MV-4-11 (cell line): ENCODE results near the gene NUDT14.
A peak's percentile ranks its signal among the peaks of the same experiment; 100 is the strongest.

Experiments
- DNase-seq: peaks from one replicate; lab custom pipeline; 2025; lab: John Stamatoyannopoulos, UW

The NUDT14 gene

GRCh38 chr14:105199093-105199492, 18.0 kb upstream of the NUDT14 start:
- DNase-seq: peak; percentile 24

GRCh38 chr14:105198588-105198987, 17.5 kb upstream of the NUDT14 start:
- no peak for DNase-seq

- DNase-seq: peak; percentile 22
Measured at GRCh38 chr14:105197211-105197641, 16.1 kb upstream of the NUDT14 start.

DNA sequence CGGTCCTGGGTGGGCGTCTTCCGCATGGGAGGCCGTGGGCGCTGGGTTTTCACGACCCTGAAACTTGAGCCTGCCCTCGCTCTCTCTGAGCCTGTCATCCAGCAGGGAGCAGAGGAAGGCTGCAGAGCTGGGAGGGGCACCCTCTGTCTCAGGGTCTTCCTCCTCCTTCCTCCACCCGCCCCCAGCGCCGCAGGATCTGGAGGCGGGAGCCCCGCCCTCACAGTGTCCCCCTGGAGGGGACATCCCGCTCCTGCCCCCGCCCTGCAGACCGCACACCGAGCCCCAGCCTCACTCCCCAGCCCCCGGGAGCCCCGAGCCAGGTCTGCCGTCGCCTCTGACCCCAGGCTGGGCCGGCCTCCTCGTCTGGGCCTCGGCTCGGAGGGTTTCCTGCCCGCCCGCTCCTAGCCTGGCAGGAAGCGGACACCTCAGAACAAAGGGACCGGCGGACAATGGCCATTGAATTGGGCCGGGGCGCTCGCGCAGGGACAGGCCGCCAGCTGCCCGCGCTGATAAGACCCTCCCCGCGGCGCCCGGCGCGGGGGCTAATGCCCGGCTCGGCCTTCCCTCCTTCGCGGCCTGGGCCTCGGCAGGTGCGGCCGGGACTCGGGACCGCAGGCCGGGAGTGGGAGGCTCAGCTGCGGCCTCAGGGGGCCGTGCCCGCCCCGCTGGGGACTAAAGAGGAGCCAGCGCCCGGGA, 15.3 kb upstream of the NUDT14 start:
- no peak for DNase-seq

- DNase-seq: no peak
Measured at GRCh38 chr14:105195522-105196264, 14.6 kb upstream of the NUDT14 start.

- DNase-seq: no peak
Measured at GRCh38 chr14:105195051-105195450, 13.9 kb upstream of the NUDT14 start.

DNA sequence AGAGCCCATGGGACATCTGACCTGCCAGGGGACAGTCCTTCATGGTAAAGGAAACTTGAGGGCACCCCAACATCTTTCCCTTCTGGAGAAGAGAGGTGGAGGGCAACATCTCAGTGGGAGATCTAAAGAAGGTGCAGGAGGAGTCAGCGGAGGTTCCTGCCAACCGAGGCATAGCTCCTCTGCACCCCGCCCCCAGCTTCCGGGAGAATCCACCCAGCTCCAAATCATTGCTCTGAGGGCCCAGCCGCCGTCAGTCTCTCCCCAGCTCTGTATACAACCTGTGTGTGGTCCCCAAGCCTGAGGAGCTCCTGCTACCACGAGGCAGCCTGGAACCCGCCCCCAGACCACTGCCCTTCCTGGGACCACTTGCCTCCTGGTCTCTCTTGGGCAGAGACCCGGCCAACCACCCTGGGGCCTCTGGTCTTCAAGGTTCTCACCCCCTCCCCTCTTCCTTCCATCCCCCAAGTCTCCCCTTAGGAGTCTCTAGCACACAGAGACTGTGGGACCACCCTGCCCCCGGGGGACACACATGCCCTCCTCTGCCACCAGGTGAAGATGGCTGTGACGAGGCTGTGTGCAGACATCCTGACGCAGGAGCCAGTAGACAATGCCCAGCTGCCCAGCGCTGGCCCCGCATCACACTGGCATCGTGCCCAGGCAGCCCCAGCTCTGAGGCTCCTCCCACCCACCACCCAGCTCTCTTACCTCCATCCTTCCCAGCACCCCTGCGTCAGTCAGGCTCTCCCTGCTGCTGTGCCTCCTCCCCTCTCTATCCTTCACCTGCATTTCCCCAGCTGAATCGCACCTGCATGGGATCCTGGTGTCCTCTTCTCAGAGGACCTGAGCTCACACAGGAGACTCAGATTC, 13.0 kb upstream of the NUDT14 start:
- DNase-seq: no peak

- peak; percentile 35 for DNase-seq
Measured at GRCh38 chr14:105192866-105193731, 12.0 kb upstream of the NUDT14 start.

GRCh38 chr14:105187935-105188524, 6.9 kb upstream of the NUDT14 start:
- no peak for DNase-seq

DNA sequence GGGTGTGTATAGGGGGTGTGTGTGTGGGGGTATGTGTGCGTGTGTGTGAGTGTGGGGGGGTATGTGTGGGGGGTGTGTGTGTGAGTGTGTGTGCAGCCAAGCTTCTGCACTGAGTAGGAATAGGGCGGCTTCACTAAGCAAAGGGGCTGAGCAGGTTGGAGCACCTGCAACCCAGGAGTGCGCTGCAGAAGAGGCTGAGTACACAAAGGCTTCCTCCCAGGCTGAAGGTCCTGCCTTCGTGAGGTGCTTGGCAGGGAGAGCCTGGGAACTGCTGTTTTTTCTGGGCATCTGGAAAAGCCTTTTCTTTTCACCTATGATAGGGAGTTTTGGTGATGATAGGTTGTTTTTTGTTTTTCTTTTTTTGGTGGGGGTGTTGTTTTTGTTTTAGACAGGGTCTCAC, 6.0 kb upstream of the NUDT14 start:
- no peak for DNase-seq

DNA sequence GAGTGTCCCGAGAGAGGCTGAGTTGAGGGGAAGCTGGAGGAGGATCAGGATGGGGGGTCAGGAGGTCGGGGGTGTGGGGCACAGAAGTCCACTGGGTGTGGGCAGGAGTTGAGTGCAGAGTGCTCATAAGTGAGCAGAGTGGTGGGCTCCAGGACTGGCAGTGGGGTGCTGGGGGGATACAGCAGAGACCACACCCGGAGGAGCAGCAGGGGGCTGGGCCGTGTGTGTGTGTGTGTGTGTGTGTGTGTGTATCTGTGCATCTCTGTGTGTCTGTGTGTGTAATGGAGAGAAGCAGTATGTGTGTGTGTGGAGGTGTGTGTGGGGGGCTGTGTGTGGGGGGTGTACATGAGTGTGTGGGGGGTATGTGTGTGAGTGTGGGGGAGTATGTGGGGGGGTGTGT, 4.9 kb upstream of the NUDT14 start:
- no peak for DNase-seq

DNA sequence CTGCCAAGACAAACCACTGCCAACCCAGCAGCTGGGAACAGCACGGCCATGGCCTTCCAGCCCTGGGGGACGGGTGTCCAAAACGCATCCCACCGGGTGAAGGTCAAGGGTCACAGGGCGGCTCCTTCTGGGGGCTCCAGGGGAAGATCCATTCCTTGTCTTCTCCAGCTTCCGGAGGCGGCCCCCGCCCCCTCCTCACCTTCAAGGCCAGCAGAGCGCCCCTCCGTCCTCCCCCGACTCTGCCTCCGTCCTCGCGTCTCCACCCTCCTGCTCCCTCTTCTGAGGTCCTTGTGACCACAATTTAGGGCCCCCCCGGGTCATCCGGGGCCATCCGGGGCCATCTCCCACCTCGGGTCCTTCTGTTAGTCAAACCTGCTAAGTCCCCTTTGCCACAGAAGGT, 3.9 kb upstream of the NUDT14 start:
- no peak for DNase-seq

- no peak for DNase-seq
Measured at GRCh38 chr14:105184461-105184860, 3.3 kb upstream of the NUDT14 start.

DNA sequence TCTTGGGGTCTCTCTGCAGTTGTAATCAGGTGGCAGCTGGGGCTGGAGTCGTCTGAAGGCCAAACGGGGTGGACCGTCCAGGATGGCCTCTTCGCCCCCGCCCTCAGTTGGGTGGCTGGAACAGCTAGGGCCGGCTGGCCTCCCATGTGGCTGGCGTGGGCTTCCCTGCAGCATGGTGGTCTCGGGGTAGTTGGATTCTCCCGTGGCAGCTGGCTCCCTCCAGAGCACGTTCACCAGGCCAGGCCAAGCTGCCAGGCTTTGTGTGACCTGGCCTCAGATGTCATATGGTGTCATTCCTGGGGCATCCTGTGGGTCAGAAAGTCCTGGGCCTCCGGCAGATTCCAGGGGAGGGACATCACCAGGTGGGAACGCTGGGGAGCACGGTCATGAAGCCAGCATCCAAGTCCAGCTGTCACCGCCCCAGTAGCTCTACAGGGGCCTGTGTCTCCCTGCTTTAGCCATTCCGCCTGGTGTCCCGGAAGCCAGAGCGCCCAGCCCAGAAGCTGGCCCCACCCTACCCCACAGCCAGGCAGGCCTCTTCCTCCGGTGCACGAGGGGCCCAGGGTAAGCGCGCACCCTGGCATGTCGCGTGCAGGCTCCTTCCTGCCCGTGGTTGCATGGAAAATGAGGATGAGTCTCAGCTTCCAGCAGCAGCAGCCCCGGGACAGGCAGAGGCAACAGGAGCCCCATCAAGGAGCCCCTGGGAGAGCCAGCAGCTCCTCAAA, 1.3 kb upstream of the NUDT14 start:
- no peak for DNase-seq

DNA sequence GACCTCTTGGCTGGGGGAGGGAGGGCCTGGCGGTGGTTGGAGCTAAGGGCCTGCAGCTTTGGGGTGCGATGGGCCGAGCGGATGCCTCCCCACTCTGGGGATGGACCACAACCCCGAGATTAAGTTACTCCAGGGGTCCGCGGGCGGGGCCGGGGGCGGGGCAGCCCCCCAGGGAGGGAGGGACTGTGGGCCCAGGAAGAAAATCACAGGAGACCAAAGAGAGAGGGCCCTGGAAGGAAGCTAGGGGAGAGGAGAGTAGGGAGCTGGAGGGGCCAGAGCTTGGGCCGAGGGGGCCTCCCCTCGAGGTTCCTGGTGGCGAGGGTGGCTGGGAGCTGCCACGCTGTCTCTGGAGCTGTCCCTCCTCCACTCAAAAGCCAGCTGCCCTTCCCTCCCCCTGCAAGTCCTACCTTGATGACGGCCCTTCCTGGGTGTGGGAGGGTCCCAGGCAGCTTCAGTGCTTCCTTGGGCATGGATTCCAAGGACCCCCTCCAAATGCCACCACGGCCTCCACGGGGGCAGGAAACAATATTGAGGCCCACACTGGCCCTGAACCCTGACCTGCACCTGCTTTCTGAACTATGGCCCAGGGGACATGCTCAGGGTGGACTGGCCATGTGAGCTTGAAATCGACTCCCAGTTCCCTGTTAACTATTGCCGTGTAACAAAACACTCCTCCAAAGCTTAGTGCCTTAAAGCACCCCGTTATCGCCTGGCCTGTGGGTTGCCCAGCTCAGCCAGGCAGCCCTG, 610 bp upstream of the NUDT14 start:
- no peak for DNase-seq

DNA sequence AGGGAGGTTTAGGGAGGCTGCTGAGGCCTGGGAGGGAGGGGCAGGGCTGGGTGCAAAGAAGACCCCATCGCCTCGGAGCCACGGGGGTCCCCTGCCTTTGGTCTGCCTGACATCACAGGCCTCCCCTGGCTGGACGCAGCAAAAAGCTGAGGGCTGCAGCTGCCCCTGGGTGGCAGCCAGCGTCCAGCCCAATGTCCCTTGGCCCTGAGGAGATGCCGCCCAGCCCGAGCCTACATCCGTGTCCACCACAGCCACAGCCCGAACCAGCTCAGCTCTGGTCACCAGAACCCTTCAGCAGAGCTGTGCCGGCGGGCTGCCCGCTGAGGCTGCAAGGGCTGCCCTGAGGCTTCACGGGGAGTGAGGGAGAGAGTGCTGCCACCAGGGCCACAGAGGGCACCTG, 1.9 kb downstream of the NUDT14 start:
- no peak for DNase-seq

- DNase-seq: no peak
Measured at GRCh38 chr14:105178868-105179140, 2.3 kb downstream of the NUDT14 start.

- DNase-seq: no peak
Measured at GRCh38 chr14:105178069-105178867, 2.8 kb downstream of the NUDT14 start.

- no peak for DNase-seq
Measured at GRCh38 chr14:105177082-105177481, 4.0 kb downstream of the NUDT14 start.
